Left lobe of liver (tissue), 2 donors: Measurements from ENCODE around the gene FAM209A. TPM values are rescaled to one million over a fixed set of nuclear protein-coding genes. Genes with fewer than 3 reads are reported as not detected.
"Not testable (repeated sequence)": the region's sequence is repeated elsewhere in the genome, so short reads cannot be mapped to it uniquely, and the experiment has no call there.

ENCODE experiments used
- ATAC-seq: fragments of 200-7000 bp; cut with Tn5 transposase; one replicate; pipeline ENCODE4 v1.9.1; 2020; ENCODE audit warnings: mild to moderate bottlenecking, moderate library complexity
- DNase-seq: peaks from one replicate; pipeline ENCODE4 v3.0.0-alpha.2; 2020; ENCODE audit warnings: low spot score
- total RNA-seq: library from RNA; stranded (reverse); gene quantifications from one replicate; pipeline ENCODE4 v1.2.1, GENCODE V29; 2021
- donor health status: DM: no; HTN: no; CAD: no; lungs with moderate emphysema.
- donor health status: DM: no; HTN: yes; CAD: no.

Gene FAM209A
- not detected for total RNA-seq

GRCh38 chr20:56524444-56524843, at the start of gene FAM209A:
Gene FAM209A (plus strand): TSS chr20:56524744. CDS start chr20:56524809, 65 bp downstream.
- DNase-seq, ATAC-seq: not testable (repeated sequence)

GRCh38 chr20:56483970-56484369, 40.6 kb upstream of the FAM209A start:
- ATAC-seq = no peak

GRCh38 chr20:56487216-56487615, 37.3 kb upstream of the FAM209A start:
- DNase-seq = no peak

More at GRCh38 chr20:56483970-56484369, 40.6 kb upstream of the FAM209A start:
- no peak for DNase-seq

GRCh38 chr20:56488566-56488965, 36.0 kb upstream of the FAM209A start:
- DNase-seq (no peak), ATAC-seq (no peak)

More at GRCh38 chr20:56487216-56487615, 37.3 kb upstream of the FAM209A start:
- ATAC-seq = no peak

- DNase-seq = no peak
- no peak for ATAC-seq
Observed at GRCh38 chr20:56501116-56501515, 23.4 kb upstream of the FAM209A start.

DNA sequence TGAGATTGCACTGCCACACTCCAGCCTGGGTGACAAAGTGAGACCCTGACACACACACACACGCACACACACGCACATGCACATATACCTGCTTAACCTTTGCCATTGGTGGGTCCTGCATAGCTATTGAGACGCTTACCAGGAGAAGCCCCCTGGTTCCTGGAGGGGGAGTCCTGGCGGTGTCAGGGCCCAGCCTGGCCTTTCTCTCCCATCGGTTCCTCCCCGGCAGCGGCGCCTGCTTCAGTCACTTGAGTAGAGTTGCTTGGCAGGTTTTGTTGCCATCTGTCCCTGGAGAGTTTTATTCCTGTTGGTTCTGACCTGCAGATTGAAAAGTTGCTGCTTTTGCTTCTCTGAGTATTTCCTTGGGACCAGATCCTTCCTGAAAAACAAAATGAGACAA, 20.6 kb upstream of the FAM209A start:
- ATAC-seq (no peak), DNase-seq (no peak)

DNA sequence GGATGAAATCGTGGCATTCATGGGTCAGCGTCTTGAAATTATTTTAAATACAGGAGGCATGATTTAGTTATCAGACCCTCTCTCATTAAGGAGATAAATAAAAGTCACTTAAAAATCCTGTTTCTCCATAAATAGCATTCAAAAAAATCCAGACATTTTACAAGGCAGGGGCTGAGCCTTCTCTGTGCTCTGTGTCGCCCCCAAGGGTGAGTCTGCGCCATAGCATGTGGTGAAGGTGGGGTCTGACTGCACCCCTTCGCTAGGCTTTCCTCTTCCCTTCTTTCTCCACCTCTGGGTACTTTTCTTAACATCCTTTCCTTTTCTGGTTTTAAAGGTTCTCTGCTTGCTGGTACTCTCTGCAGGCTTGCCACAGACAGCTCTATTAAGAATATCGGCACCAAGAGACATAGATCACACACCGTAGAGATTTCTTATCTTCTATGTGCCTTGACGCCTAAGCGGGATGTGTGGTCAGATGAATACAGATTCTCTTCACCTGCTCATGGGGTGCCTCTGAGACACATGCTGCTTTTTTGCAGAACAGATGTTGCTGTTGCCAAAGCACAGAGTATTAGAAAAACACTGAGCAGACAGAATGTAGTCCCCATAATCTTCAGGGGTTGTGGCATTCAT, 20.1 kb upstream of the FAM209A start:
- DNase-seq = no peak
- ATAC-seq = no peak

GRCh38 chr20:56506103-56506502, 18.4 kb upstream of the FAM209A start:
- DNase-seq = no peak
- ATAC-seq = peak; percentile 60

DNA sequence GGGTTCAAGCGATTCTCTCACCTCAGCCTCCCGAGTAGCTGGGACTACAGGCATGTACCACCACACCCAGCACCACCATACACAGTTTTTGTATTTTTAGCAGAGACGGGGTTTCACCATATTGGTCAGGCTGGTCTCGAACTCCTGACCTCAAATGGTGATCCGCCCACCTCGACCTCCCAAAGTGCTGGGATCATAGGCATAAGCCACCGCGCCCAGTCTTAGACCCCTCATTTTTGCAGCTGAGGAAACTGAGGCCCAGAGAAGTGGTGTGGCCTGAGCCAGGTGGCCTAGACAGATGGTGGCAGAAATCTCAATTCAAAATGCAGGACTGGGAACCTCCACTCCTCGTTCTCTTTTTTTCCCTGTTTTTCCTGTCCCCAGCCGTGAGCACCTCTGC, 12.6 kb upstream of the FAM209A start:
- no peak for ATAC-seq
- DNase-seq = no peak

- no peak for ATAC-seq
- DNase-seq = no peak
Observed at GRCh38 chr20:56513161-56514150, 11.1 kb upstream of the FAM209A start.

DNA sequence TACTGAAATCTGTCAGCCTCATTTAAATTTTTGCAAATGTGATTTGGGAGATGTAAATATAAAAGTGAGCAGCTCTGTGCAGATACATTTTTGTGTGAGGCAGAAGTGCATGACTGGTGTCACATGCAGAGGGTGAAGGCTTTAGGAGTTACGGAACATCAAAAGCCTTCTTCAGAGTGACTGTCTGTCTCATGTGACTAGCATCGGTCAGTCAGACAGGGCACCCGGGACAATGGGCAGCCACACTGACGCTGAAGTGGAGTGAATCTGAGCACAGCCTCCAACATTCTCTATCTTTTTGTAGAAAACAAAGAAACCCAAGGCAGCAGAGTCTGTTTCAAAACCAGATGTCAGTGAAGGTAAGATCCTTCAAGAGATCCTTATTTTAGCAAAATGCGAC, 7.9 kb upstream of the FAM209A start:
- ATAC-seq (no peak), DNase-seq (no peak)

DNA sequence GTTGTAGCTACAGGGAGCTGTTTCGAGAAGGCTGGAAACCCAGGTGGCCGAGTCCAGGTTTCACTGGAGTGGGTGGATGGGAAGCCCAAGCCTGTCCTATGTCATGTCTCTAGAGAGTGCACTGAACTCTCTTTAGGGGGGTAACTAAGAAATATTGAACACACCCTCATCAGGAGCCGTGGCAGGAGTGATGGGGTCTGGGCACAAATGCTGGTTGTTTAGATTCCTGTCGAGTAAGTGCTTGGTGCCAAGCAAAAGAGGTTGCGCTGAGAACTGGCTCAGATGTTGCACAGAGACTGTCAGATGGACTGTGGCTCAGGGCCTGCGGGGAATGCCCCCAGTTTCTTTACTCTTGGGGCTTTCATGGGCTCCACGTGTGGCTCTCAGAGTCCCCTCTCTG, 7.3 kb upstream of the FAM209A start:
- ATAC-seq (no peak), DNase-seq (no peak)

DNA sequence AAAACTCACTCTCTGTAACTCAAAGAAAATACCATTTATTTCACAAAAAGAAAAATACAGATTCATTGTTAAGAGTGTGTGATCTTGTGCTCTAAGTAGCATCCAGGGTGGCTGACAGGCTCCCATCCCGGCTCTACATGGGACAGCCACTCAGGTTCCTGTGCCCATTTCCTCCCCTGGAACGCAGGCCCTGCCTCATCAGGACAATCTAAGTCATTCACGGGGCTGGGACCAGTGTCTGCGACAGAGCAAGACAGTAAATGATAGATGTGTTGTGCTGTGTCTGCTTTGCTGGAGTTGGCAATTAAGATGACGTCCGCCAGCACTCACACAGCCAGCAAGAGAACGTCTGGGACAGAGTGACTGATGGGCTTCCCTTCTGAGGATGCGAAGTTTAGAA, 6.9 kb upstream of the FAM209A start:
- no peak for ATAC-seq

DNA sequence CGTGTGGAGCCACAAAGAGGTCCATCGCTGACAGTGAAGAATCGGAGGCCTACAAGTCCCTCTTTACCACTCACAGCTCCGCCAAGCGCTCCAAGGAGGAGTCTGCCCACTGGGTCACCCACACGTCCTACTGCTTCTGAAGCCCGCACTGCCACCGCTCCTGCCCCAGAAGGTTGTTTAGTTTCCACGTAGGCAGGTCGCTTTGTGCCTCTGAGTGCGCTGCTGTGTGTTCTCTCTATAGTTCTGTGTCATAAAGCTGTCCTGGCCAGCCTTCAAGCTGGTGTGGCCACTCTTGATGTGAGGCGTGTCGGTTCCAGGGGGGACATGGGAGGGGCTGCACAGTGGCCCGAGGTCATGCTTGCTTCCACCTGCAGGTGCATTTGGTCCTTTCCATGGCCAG, 6.4 kb upstream of the FAM209A start:
- DNase-seq (no peak), ATAC-seq (no peak)

More for the DNA sequence above, 6.9 kb upstream of the FAM209A start:
- DNase-seq = no peak

DNA sequence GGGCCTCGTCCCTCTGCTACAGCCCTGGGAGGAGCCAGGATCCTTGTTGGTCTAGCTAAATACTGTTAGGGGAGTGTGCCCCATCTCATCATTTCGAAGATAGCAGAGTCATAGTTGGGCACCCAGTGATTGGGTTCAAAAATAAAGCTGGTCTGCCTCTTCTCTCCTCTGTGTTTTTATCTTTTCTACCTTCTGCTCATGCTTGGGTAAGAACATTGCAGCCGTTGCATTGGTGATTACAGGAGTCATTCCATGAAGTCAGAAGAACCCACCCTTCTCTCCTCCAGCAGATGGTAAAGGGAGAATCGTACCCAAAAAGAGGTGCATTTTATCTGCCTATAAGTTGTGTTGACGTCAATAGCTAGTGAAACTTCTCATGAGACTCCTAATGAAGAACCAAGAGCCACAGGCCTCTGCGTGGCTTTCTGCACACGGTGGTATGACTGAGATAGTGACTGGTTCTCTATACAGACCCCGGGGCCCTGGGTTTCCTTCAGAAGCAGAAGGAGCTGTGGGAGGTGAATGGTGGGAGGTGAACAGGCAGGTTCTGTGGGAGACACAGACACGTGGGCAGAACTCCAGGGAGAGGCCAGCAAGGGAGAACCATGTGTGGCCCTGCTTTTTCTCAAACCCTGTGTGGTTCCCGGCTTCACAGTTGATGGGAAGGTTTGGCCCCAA, 5.7 kb upstream of the FAM209A start:
- ATAC-seq = no peak
- DNase-seq = no peak

DNA sequence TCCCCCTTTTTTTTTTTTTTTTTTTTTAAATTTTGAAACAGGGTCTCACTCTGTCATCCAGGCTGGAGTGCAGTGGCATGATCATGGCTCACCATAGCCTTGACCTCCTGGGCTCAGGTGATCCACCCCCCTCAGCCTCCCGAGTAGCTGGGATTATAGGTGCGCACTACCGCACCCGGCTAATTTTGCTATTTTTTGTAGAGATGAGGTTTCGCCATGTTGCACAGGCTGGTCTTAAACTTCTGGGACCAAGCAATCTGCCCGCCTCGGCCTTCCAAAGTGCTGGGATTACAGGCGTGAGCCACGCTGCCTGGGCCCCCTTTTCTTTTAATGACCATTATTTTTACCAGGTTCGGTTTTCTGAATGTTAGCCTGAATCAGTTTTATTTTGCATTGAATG, 5.0 kb upstream of the FAM209A start:
- no peak for ATAC-seq

DNA sequence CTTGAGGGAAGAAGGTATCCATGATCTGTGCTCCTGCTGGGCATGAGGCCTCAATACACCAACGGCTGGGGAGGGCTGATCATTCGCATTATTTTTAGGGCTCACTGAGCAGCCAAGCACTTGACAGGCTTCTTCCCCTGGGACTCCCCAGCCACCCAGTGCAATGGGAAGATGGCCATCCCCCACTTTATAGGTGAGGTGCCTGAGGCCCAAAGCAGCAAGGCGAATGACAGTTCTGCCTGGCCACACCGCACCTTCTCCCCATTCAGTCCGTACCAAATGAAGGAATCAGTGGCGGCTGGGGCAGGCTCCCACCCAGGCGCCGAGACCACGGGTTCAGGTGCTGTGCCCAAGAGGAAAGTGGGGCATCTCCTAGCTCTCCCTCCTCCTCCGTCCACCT, 4.4 kb upstream of the FAM209A start:
- no peak for ATAC-seq
- DNase-seq = no peak

More for the DNA sequence above, 5.0 kb upstream of the FAM209A start:
- no peak for DNase-seq

- not testable (repeated sequence) for DNase-seq, ATAC-seq
Observed at GRCh38 chr20:56520746-56521354, 3.7 kb upstream of the FAM209A start.

- no peak for DNase-seq
- no peak for ATAC-seq
Observed at GRCh38 chr20:56522311-56522710, 2.2 kb upstream of the FAM209A start.

- ATAC-seq = no peak
Observed at GRCh38 chr20:56527521-56527920, 3.0 kb downstream of the FAM209A start.

GRCh38 chr20:56532946-56533345, 8.4 kb downstream of the FAM209A start, which contains the start of gene FAM209B:
Gene FAM209B (plus strand): TSS chr20:56533246. CDS start chr20:56533342, 96 bp downstream.
- ATAC-seq, DNase-seq: not testable (repeated sequence)

More at GRCh38 chr20:56527521-56527920, 3.0 kb downstream of the FAM209A start:
- no peak for DNase-seq
